T47D (cell line): Measurements from ENCODE around the gene SLC8A1.

Experiments
- DNase-seq, 2 experiments: peaks; one replicate each; pipeline versions ENCODE4 v3.0.0 to v3.0.0-alpha.2; 2011 to 2012; ENCODE audit warnings: low read depth in 1 of 2, low spot score in 1 of 2
- JUND ChIP-seq: IDR thresholded peaks from 2 replicates; pipeline ENCODE4 v1.6.1; 2012; ENCODE audit warnings: low read depth
- in situ Hi-C: cut with HindIII; loops from 2 replicates; pipeline ENCODE4 v1.10.0; 2016; ENCODE audit warnings: low sequenced_read_pairs, low pct_unique_long_range_greater_than_20kb

The SLC8A1 gene

DNA sequence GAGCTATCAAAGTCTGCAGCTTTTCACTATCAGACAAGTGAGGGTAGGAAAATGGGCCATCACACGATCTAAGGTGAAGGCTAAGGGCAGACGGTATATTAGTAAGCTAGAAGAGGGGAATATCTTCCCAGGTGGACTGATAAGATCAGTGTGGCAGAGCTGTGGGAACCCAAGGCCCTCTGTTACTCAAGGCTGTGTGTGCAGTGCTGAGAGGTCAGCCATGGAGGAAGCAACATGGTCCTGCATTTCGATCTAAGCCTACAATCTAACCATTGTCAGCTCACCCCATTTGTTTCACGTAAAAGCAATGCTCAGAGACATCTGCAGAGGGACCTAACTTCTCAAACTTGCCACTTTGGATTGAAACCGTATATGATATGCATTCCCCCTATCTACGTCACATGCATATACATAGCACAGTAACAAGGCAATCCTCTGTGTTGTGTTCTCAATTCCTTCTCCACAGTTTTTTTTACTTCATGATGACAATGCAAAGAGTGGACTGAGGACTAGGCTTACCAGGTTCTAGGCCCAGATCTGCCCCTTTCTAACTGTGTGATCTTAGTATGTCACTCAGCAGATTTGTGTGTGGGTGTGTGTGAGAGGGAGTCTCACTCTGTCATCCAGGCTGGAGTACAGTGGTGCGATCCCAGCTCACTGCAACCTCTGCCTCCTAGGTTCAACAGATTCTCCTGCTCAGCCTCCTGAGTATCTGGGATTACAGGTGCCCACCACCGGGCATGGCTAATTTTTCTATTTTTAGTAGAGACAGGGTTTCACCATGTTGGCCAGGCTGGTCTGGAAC lies 45.2 kb downstream of the SLC8A1 start:
- in situ Hi-C loops = no loop called here
- no peak for TF ChIP-seq JUND
- DNase-seq = no peak

DNA sequence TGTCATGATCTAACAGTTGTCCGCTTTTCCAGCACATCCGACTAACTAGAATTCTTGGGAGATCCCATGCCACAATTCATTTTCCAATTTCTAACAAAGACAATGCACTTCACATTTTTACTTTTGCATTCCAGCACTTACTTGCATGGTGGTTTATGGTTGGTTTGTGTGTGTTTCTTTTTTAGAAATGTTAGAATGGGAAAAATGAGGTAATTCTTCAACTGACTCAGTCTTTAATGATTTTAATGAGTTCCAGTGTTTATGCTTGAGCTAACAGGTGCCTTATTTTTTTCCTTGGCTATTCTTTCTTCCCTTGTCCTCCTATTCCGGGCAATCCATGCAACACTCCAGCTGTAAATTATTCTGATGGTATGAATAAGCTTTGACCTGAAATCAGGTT lies 46.4 kb downstream of the SLC8A1 start:
- in situ Hi-C loops = no loop called here
- no peak for DNase-seq
- TF ChIP-seq JUND = no peak

DNA sequence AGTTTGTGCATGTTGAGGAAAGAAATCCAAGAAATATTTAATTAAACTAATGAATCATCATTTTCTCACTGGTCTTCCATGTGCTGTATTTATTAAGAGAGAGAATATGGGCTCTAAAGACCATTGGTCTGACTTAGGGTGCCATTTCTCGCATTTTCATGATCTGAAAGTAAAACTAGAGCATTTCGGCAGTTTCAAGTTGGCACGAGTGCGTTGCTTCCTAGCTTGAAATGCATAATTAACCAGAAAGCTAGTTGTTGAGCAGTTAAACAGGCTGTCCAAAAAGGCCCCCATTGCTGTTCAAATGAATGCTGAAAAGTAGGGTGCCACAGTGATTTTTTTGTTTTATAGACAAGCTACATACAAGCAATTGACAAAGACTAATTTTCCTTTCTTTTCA lies 47.4 kb downstream of the SLC8A1 start:
- no peak for DNase-seq
- no peak for TF ChIP-seq JUND
- in situ Hi-C loops = no loop called here

DNA sequence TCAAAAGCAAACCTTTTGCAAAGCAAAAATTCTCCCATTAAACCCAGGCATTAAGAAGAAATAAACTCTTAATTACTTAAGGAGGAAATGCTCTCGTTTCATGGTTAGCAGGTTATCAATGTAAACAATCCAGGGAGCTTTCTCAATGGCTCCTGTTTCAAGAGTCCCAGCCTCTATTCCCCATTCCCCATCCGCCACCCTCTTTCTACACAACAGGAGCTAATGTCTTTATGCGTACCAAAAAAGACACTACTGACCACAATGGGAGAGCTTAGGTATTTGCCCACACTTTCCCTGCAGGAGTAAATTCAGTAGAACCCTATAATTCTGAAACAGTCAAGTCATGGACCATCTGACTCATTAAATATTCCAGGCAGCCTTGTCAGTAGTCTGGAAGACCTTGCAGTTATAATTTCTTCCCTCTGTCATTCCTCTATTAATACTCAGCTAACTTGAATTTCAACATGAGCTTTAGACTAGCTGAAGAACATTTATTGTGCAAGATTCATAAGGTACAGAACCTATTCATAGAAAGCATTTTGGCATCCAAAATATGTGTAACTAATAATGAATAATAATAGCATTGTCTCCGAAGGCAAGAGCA lies 48.6 kb downstream of the SLC8A1 start:
- TF ChIP-seq JUND = no peak
- no peak for DNase-seq
- in situ Hi-C loops = no loop called here

DNA sequence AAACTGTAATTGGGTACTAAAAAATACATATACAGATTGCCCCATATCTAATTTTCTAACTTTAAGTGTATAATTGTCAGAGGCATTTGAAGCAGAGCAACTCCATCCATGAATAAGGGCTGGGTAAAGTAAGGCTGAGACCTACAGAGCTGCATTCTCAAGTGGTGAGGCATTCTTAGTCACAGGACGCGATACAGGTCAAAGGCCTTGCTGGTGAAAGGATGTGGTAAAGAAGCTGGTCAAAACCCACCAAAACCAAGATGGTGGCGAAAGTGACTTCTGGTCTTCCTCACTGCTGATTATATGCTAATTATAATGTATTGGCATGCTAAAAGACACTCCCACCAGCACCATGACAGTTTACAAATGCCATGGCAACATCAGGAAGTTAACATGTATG lies 50.0 kb downstream of the SLC8A1 start:
- TF ChIP-seq JUND = no peak
- no peak for DNase-seq
- in situ Hi-C loops = no loop called here

DNA sequence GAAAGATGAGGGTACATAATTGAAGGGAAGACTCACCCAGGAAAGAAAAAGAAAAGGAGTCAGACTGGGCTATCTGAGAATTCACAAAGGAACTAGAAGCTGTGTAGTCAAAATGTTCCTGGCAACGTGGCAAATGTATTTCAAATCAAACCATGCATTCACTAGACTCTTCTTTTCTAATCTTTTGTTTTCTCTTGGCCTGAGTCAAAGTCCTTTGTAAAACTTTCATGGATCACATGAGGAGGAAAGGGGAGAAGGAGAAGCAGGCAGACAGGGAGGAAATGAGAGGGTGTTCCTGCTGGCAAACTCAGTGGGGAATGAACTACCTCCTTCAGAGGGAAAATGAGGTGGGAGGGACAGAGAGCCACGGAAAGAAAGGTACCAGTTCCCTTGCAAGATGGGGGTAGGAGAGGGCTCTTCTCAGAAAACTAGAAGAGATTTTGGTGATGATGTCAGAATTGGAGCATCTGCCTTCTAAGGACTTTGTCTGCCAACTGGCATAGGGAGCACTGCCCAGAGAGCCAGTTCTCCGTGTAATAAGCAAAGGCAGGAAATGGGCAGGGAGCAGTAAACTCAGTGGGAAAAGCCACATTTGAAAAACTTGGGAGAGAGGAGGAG lies 51.4 kb downstream of the SLC8A1 start:
- in situ Hi-C loops = no loop called here

GRCh38 chr2:40397765-40398164 lies 54.1 kb downstream of the SLC8A1 start:
- in situ Hi-C loops = no loop called here
- no peak for DNase-seq
- no peak for TF ChIP-seq JUND

More for the DNA sequence above, 51.4 kb downstream of the SLC8A1 start:
- no peak for DNase-seq
- TF ChIP-seq JUND = no peak

GRCh38 chr2:40396124-40396523 lies 55.8 kb downstream of the SLC8A1 start:
- no peak for TF ChIP-seq JUND
- in situ Hi-C loops = no loop called here
- DNase-seq = no peak

GRCh38 chr2:40395169-40396073 lies 56.5 kb downstream of the SLC8A1 start:
- no peak for DNase-seq
- no peak for TF ChIP-seq JUND
- in situ Hi-C loops = no loop called here

DNA sequence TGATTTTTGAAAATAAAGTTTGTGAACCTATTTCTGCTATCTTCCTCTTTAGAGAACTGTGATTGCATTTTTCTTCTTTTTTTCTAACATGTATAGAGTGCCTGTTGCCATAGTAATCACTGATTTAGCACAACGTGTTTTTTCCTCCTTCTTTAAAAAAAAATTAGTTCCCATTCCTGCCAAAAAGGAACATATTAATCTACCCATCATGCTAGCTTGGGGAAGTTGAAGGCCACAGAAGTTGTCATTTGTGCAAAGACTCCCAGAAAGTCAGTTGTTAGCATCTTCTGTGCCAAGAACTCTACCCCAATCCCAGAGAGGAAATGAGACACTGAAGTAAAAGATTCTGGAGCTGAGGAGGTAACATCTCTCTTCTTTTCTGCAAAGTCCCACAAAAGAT lies 57.3 kb downstream of the SLC8A1 start:
- TF ChIP-seq JUND = no peak
- no peak for DNase-seq
- in situ Hi-C loops = no loop called here

GRCh38 chr2:40394031-40394430 lies 57.9 kb downstream of the SLC8A1 start:
- DNase-seq = no peak
- in situ Hi-C loops = no loop called here
- TF ChIP-seq JUND = no peak

DNA sequence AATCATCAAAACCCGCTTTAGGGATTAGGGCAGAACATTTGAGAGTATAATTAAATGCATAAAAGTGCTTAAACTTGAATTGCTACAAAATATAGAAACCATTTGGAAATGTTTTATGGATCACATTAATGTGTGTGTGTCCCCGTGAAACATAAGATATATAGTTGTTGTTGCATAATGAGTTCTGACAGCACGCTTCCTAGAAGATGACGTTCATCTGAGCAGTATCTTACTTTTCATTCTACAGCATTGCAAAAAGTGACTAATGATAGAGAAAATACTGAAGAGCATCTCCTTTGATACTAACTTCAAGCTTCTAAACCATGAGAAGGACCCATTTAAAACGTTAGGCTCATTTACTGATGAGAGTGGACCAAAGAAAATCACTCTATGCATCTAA lies 63.7 kb downstream of the SLC8A1 start:
- in situ Hi-C loops = no loop called here
- no peak for TF ChIP-seq JUND
- DNase-seq = no peak

DNA sequence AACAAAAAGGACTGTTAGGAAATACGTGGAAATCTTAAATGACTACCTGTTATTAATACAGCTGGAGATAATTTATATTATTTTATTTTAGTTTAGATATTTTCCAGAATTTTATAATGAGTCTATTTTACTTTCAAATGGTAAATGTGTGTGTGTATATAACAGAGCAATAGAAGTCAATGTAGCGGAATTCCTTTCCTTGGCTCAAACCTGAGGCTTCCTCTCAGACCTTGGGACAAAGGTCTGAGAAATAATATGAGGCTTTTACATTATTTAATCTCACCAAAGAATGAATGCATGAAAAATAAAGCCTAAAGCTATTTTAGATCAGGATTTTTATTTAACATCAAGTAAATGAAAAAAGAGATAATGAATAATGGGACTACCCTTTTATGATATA lies 65.7 kb downstream of the SLC8A1 start:
- no peak for TF ChIP-seq JUND
- in situ Hi-C loops = no loop called here
- DNase-seq = no peak
